GM21529 (cell line): ENCODE data around the gene SLC35B2.

Experiments
- ATAC-seq: cut with Tn5 transposase; IDR thresholded peaks from one replicate; pipeline ENCODE4 v1.9.1; 2021; ENCODE audit not compliant: unreplicated experiment

The SLC35B2 gene

GRCh38 chr6:44254191-44255104, 2.9 kb downstream of the SLC35B2 start:
- no peak for ATAC-seq

- ATAC-seq: no peak
Measured at GRCh38 chr6:44253307-44254101, 3.8 kb downstream of the SLC35B2 start.

- ATAC-seq: no peak
Measured at GRCh38 chr6:44251576-44252524, 5.5 kb downstream of the SLC35B2 start.

GRCh38 chr6:44250718-44251123, 6.6 kb downstream of the SLC35B2 start:
- no peak for ATAC-seq

- ATAC-seq: no peak
Measured at GRCh38 chr6:44250067-44250717, 7.1 kb downstream of the SLC35B2 start.

- ATAC-seq: no peak
Measured at GRCh38 chr6:44249082-44249748, 8.1 kb downstream of the SLC35B2 start.

- no peak for ATAC-seq
Measured at GRCh38 chr6:44248579-44248978, 8.7 kb downstream of the SLC35B2 start.

- ATAC-seq: peak; percentile 22
Measured at GRCh38 chr6:44247338-44248302, 9.7 kb downstream of the SLC35B2 start.

- ATAC-seq: peak; percentile 54
Measured at GRCh38 chr6:44246663-44247337, 10.5 kb downstream of the SLC35B2 start, which contains the start of gene HSP90AB1. Gene HSP90AB1 (plus strand): TSS chr6:44247101. CDS start chr6:44248630, 1,529 bp downstream.

GRCh38 chr6:44245912-44246662, 11.2 kb downstream of the SLC35B2 start:
- ATAC-seq: peak; percentile 57

GRCh38 chr6:44245391-44245911, 11.9 kb downstream of the SLC35B2 start:
- ATAC-seq: no peak

- ATAC-seq: no peak
Measured at GRCh38 chr6:44243345-44243744, 14.0 kb downstream of the SLC35B2 start.

GRCh38 chr6:44238687-44239350, 18.5 kb downstream of the SLC35B2 start:
- ATAC-seq: no peak

GRCh38 chr6:44237813-44238433, 19.4 kb downstream of the SLC35B2 start:
- peak; percentile 86 for ATAC-seq

GRCh38 chr6:44237021-44237812, 20.1 kb downstream of the SLC35B2 start:
- ATAC-seq: peak; percentile 70
